ENCODE data around the gene RNF14.
"Not testable (repeated sequence)": the region's sequence is repeated elsewhere in the genome, so short reads cannot be mapped to it uniquely, and the experiment has no call there.

The RNF14 gene, protein sequence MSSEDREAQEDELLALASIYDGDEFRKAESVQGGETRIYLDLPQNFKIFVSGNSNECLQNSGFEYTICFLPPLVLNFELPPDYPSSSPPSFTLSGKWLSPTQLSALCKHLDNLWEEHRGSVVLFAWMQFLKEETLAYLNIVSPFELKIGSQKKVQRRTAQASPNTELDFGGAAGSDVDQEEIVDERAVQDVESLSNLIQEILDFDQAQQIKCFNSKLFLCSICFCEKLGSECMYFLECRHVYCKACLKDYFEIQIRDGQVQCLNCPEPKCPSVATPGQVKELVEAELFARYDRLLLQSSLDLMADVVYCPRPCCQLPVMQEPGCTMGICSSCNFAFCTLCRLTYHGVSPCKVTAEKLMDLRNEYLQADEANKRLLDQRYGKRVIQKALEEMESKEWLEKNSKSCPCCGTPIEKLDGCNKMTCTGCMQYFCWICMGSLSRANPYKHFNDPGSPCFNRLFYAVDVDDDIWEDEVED

DNA sequence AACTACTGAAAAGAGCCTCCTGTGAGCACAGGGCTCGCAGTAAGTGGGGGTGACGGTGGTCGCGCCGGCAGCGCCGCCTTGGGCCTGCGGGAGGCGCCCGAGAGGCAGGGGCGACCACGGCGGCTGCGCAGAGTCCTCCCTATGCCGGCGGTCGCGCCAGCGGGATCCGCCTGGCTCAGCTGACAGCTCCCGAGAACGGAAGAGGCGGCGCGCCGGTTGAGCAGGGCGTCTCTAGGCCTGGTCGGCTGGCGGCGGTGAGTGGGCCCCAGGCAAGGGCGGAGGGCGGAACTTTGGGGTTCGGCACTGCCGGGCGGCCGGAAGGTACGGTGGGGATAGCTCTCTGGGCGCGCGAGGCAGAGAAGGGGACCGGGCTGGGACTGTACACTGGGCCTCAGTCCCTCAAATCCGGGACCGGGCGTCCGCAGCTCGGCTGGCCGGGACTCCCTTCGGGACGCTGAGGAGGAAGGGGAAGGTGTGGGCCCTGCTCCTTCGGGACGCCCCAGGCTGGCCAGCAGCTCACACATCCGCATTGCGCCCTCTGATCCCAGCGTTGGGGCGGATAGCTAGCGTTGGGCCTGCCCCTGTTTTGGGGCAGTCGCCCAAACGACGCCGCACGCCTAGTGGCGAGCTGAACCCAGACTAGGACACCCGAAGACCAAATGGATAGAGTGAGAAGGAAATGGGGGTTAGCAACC is at the start of gene RNF14:
Gene RNF14, plus strand, starts transcription at position 192 of the 695 bp plus-strand sequence. CDS start 4,484 bp downstream, outside the sequence.
- no peak for FAIRE-seq

DNA sequence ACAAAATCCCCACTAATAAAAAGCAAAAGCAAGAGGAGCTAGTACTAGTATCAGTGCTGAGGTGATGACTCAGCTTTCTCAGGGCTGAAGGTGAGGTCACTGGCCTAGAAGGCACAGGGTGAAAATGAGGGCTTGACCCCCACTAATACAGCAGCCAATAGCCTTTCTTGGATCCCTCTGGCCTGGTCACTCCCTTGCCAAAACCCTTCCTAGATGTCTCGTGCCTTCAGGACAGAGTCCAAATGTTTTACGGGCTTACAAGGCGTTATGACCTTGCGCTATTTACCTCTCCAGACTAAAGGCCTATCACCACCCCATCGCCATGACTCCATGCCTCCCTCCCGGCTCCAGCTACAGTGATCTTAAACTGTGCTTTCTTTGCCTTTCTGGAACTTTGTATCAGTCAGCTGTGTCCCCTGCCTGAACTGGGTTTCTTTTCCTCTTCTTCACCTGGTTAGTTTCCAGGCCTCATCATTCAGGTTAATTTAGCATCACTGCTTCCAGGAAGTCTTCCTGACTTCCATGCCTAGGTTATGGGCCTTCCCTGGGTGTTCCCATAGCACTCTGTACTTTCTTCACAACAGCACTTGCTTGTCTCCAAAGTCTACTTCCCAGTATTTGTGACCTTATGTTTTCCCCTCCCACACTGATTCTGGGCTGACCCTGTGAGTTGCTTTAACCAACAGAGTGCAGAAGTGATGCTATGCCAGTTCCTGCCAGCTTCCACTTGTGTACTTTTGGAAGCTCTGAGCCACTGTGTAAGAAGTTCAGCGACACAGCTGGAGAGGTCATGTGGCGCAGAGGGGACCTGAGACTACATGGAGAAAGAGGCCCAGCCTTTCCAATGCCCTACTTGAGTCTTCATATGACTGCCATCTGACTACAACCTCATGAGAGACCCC is 49.4 kb upstream of the RNF14 start:
- no peak for FAIRE-seq

DNA sequence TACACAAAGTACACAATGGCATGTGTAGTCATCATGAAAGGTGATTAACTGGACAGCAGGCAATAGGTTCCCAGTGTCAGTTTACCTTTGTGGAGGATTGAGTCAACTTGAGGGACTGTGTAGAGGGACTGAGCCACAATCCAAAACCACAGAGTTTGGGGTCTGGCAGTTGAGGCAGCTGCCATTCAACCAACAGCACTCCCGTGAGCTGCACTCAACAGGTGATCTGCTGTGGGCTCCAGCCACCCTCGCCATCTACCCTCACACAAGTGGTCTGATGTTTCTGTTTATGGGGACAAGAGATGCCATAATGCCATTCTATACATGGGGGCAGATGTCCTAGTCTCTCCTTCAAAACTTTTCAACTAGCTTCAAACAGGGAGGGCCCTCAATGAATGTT is 48.1 kb upstream of the RNF14 start:
- no peak for FAIRE-seq

DNA sequence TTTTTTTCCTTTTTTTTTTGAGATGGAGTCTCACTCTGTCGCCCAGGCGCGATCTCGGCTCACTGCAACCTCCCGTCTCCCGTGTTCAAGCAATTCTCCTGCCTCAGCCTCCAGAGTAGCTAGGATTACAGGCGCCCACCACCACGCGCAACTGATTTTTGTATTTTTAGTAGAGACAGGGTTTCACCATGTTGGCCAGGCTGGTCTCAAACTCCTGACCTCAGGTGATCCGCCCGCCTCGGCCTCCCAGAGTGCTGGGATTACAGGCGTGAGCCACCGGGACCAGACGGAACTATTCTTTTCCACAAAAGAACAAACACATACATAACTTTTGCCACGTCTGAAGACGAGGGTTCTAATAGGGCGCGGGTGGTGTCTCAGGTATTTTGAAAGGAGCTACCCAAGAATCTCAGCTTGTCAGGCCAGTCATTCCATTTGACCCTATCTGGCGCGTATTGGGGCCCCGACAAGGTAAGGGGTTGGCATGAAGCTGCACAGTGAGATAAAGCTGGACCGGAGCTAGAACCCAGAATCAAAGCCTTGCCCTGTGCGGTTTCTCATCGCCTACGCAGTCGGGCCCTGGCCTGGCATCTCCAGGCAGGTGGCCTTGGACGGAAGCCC is 46.0 kb upstream of the RNF14 start:
- FAIRE-seq, result not testable (repeated sequence)

DNA sequence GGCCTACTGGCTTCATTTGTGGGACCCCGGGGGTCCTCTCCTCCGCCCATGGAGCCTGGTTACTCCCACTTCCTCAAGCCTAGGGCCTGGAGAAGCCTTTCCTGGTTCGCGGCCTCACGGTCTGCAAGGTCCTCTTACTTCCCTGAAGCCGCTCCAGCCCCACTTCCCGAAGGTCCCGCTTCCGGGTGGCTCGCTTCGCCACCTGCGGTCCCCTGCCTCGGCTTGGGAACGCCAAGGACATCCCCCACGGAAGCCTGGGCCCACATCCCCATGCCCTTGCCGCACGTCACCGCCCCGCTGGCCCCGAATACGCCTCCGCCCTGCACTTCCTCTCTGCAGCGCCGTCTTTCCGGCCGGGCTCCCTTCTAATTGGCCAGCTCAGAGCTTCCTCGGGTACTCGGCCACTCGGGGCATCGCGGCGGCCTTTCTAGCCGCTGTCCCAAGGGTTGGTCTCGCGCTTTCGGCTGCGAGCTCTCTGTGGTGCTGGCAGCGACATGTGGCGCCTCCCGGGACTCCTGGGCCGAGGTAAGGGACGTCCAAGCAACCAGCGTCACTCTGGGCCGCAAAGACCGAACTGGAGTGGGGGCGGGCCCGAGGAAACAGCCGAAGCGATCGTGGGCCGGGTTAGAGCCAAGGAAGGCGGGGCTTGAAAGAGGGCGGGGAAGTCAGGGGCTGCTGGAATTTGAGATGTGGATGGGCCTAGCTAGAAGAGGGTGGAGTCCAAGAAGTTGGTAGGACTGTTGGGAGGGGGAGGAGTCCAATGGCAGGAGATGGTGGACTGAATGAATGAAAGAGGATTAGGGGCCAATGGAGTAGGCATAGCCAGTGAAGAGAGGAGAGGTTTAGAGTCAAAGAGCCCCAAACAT is 45.2 kb upstream of the RNF14 start, which contains the start of gene DELE1:
Gene DELE1, plus strand, starts transcription at position 424 of the 866 bp plus-strand sequence. Its CDS starts 71 bp downstream, at position 495.
- FAIRE-seq, result peak; percentile 23

DNA sequence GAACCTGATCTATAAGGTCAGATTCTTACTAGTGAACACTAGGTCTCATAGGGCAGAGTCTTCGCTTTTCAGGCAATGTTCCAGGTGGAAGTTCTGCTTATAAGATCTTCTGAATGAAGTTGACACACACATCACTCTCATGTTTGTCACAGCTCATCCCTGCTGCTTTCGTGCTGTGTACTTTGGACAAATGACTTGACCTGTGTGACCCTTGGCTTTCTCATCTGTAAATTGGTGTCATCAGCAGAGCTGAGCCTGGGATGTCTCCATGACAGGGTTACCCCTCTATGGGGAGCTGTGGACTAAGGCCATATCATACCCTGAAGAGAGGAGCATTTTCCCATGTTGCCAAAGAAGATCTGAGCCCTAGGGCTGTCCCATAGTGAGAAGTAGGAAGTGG is 42.5 kb upstream of the RNF14 start:
- FAIRE-seq, result no peak

DNA sequence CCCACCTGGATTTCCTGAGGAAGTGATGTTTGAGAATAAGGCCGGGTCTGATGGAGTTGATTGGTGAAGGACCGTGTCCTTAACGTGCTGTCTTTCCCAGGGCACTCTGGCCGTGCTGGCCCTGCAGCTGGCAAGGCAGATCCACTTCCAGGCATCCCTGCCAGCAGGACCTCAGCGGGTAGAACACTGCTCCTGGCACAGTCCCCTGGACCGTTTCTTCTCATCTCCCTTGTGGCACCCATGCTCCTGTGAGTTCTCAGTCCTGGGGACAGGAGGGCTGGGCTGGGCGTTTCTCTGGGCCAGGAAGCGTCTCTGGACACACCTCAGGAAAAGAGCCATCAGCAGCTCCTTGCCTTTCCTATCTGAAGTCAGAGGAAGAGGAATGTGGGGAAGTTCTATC is 40.9 kb upstream of the RNF14 start:
- FAIRE-seq, result no peak

DNA sequence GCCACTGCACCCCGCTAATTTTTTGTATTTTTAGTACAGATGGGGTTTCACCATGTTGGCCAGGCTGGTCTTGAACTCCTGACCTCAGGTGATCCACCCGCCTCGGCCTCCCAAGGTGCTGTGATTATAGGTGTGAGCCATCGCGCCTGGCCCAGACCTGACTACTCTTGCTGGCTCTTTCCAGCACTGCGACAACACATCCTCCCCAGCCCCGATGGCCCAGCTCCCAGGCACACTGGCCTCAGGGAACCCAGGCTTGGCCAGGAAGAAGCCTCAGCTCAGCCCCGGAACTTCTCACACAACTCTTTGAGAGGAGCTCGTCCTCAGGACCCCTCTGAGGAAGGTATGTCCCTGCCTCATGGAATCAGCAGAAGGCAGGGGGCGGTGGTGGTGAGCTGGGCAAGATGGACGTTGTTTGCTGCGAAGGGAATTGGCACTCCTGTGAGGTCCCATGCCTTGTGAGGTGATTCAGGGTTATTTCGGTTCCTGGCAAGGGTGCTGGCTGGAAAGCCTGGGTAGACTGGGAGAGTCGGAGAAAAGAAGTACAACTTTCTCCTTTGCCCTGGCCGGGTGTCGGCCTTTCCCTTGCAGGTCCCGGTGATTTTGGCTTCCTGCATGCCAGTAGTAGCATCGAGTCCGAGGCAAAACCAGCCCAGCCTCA is 39.4 kb upstream of the RNF14 start:
- no peak for FAIRE-seq

DNA sequence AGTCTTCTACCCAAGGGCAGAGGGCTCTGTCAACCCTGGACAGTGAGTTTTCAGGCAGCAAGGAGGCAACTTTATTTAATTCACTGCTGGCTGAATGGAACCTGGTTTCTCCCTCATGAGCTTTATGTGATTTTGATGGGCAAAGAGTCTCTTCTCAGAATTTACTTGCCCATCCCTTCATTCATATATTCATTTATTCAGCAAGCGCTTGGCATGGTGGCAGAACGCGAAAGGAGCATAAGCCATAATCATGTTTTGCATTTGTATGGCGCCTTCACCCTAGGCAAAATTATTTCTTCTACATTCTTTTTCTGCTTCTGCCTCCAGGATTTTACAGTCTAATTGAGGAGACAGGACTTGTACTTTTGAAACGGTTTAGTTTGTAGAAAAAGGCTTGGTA is 37.2 kb upstream of the RNF14 start:
- FAIRE-seq, result no peak

DNA sequence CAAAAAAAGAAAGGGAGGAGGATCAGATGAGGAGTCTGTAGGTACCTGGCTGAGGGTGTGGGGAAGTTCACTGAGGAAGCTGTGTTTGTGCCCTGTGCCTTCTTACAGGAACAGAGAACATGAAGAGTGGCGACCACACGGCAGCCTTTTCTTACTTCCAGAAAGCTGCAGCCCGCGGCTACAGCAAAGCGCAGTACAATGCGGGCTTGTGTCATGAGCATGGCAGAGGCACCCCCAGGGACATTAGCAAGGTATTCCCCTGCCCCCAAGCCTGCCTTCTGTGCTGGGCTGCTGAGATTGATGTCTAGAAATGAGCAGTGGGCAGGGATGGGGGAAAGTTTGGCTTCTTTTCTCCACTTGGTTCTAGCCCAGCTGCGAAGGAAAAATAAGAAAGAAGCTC is 35.8 kb upstream of the RNF14 start:
- FAIRE-seq, result no peak

DNA sequence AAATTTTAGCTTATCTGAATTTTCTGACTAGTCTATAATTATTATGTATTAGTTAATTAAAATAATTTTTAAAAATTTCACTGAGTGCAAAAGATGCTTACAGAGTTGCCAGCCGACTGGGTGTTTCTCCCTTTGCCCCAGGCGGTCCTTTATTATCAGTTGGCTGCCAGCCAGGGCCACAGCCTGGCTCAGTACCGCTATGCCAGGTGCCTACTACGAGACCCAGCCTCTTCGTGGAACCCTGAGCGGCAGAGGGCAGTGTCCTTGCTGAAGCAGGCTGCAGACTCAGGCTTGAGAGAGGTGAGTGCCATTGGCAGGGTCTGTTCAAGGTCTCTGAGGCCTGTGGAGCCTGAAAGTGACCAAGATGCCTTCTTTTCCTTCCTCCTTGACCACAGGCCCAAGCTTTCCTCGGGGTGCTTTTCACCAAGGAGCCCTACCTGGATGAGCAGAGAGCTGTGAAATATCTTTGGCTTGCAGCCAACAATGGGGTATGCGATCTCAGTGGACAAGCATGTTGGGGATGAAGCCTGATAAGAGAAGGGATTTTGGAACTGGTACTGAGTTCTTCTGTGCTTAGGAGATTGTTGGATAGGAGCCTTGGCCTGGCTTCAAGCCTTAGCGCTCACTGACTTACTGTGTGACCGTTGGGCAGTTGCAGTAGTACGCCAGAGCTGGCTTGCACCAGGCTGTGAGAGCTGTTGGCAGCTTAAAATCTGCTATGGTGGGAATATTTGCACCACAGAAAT is 34.6 kb upstream of the RNF14 start:
- FAIRE-seq, result no peak

DNA sequence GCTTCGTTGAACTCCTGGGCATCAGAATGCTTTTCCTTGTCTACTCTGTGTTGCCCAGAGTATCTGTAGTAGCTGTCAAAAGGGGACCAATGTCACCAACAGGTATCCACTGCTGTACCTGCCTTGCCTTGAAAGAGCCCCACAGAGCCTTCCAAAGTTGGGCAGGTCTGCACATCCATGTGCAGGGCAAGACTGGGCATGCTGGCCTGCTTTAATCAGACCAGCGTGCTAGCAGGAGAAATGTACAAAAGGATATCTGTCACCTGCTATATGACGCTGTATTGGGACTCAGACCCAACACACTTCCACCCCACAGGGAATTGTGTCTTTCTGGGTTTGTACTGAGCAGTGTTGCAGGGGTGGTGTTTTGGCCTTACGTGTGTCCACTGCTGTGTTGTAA is 33.4 kb upstream of the RNF14 start:
- FAIRE-seq, result no peak

DNA sequence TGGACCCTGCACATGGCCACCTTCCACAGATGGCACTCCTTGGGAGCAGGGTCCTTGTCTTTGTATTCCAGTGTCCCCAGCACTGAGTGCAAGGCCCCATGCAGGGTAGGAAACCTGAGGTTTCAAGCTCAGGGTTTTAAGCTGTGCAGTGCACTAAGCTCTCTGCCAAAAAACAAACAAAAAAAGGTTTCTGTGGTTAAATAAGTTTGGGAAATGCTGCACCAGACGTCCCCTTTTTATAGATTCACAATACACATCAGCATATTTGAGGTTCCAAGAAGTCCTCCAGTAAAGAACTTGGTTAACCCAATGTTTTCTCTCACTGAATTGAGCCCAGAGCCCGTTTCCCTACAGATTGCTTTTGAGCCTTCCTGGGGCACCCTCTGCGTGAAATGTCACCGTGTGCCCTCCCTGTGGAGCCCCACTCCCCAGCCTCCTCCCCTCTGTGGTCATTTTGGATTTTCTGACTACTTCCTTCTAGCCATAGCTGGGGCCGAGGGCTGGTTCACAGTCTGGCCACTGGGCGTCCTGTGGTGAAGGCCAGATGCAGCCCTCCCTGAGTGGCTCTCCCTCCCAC is 28.1 kb upstream of the RNF14 start:
- no peak for FAIRE-seq

DNA sequence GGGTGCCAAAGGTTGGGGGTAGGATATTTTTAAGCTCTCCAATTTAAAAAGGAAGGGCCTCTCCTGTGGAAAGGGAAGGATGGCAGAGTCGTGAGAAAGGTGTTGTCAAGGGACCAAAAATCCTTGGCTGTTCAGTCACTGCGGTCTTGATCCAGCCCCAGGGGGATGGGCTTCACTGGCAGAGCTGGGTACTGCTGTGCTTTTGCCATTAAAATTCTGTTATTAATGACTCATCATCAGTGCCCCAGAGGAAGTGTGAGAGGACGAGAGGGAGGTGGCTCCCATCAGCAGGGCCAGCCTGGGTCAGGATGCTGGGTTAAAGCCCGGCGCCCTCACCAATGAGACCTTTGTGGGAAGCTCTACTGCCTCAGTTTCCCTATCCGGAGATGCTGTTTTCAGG is 27.6 kb upstream of the RNF14 start:
- FAIRE-seq, result no peak

DNA sequence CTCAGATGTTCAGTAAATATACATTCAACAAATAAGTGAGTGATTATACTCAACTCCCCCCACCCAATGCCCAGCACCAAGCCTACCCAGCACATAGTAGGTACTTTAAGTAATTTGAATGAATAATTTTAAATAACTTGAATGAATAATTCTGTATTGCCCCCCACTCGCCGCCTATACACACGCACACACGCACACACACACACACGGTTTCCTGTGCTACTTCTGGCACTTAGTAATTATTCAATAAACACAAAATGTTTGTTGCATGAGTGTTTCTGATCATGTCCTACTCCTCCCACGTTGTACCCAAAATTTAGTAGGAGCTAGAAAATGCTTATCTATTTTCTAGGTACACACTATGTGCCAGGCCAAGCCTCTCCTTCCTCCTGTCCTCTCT is 27.1 kb upstream of the RNF14 start:
- FAIRE-seq, result no peak

DNA sequence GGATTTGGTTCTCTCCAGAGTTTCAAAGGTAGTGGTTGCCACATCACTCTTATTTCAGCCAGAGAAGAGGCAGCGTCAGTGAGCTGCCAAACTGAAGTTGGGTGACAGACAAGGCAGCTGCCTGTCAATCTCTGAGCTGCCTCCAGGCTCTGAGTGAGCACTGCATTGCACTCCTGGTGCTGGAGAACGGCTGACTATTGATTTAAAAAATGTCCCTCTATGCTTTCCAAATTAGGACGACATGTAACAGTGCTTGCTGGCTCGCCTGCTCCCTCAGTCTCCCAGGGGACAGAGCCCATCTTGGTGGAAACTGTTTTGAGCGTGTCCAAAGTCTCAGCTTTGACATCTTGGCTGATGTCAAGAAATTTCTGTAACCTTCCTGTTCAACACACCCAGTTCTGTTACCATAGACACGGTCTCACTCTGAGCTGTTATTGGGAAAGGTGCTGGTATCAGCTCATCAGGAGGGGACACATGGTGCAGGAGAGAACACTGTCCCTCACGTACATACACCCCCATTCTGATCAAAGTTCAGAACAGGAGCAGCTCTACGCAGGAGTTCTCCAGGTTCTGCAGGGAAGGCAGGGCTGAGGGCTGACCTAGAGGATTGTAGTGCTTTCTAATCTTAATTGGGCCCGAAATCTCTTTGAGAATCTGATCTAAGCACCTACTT is 26.6 kb upstream of the RNF14 start:
- no peak for FAIRE-seq

DNA sequence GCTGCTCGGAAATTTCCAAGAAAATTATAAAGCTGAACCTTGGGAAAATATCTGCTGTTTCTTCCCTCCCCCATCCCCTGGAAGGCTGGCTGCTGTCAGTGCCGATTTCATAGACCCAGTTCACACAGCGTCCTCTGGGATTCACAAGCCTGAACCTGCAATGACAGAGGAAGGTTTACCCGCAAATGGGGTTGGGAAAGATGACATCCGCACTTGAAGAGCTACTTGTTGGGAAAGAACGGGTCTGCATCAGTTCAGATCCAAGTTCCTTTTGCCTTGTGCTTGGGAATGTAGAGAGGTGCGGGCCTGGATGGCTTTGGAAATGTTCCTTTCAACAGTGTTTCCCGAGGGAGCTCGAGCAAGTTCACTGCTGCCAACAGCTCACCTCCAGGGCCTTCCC is 24.8 kb upstream of the RNF14 start:
- no peak for FAIRE-seq

DNA sequence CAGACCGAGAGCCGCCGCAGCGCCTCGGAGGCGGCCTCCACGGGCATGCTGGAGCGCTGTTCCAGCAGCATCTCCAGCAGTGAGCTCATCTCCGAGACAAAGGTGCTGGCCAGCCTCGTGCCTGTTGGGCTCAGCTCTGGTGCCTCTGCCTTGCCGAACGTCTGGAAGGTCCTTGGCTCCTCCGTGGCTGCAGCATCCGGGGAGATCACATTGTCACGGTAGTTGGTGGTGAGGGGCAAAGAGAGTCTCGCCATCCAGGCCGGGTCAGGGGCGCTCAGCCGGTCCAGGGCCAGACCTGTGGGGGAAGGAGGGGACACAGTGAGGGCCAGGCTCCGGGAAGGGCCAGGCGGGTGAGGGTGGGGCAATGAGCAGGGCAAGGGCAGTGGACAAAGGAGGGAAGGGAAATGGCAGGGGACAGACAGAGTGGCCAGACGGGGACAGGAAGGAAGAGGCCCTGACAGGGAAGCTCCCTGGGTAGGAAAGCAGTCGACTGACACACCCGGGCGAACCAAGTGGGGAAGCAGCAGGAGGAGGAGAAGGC is 23.3 kb upstream of the RNF14 start:
- no peak for FAIRE-seq

DNA sequence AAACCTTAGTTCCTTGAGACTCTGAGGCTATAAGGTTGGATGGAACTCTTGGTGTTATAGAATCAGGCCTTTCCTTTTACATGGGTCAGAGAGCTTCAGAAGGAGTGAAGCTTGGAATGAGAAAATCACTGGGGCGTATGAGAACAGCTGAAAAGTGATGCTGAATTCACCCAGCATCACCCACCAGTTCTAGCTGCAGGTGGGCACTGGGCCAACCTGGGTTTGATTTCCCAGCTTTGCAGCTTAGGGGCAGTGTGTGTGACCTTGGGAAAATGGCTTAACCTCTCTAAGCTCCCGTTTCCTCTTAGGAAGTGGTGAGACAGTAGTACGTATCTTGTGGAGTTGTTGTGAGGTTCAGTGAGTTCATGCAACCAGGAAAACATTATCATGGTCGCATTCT is 21.6 kb upstream of the RNF14 start:
- no peak for FAIRE-seq

All from endometrium (tissue), 2 donors.